HEK293 (cell line): Measurements from ENCODE around the gene TTC9B.

Source experiments
- BCL11B ChIP-seq: fragments of 450-650 bp; formaldehyde crosslinking; IDR thresholded peaks from 2 replicates; pipeline ENCODE4 v1.5.1; 2016; ENCODE audit warnings: low read depth, missing biosample characterization, missing genetic modification characterization
- HOXA7 ChIP-seq: sonication (generic); formaldehyde crosslinking; IDR thresholded peaks from 2 replicates; pipeline ENCODE4 v1.8.1; 2022; ENCODE audit warnings: missing genetic modification reagents, borderline replicate concordance
- MEIS1 ChIP-seq: sonication (generic); formaldehyde crosslinking; IDR thresholded peaks from 2 replicates; pipeline ENCODE4 v1.8.1; 2022; ENCODE audit warnings: missing genetic modification reagents, mild to moderate bottlenecking, borderline replicate concordance
- SETDB1 ChIP-seq: IDR thresholded peaks from one replicate; pipeline ENCODE4 v1.6.1; 2017; ENCODE audit warnings: mild to moderate bottlenecking, low read length, moderate library complexity, mixed read lengths; ENCODE audit not compliant: insufficient read length
- ZNF121 ChIP-seq: fragments of 450-650 bp; formaldehyde crosslinking; IDR thresholded peaks from 2 replicates; pipeline ENCODE4 v1.5.1; 2016; ENCODE audit warnings: missing biosample characterization, missing genetic modification characterization
- ZNF175 ChIP-seq: fragments of 450-650 bp; formaldehyde crosslinking; IDR thresholded peaks from 2 replicates; pipeline ENCODE4 v1.5.1; 2016; ENCODE audit warnings: missing biosample characterization, missing genetic modification characterization
- ZNF184 ChIP-seq: fragments of 450-650 bp; IDR thresholded peaks from 2 replicates; pipeline ENCODE4 v1.5.1; 2018; ENCODE audit warnings: missing biosample characterization, mild to moderate bottlenecking, missing genetic modification characterization
- ZNF2 ChIP-seq: fragments of 450-650 bp; formaldehyde crosslinking; IDR thresholded peaks from 2 replicates; pipeline ENCODE4 v1.5.1; 2016; ENCODE audit warnings: missing biosample characterization, missing genetic modification characterization
- ZNF324 ChIP-seq: fragments of 450-650 bp; formaldehyde crosslinking; IDR thresholded peaks from 2 replicates; pipeline ENCODE4 v1.5.1; 2016; ENCODE audit warnings: missing biosample characterization, missing genetic modification characterization
- ZNF747 ChIP-seq: fragments of 450-650 bp; formaldehyde crosslinking; IDR thresholded peaks from 2 replicates; pipeline ENCODE4 v1.5.1; 2016; ENCODE audit warnings: missing biosample characterization, missing genetic modification characterization
- ZNF792 ChIP-seq: fragments of 450-650 bp; formaldehyde crosslinking; IDR thresholded peaks from 2 replicates; pipeline ENCODE4 v1.5.1; 2016; ENCODE audit warnings: missing biosample characterization, missing genetic modification characterization
- TF ChIP-seq, protein P1 (sequence below): fragments of 450-650 bp; formaldehyde crosslinking; IDR thresholded peaks from 2 replicates; pipeline ENCODE4 v1.5.1; 2016; ENCODE audit warnings: missing biosample characterization, missing genetic modification characterization
- TF ChIP-seq, protein P2 (sequence below): fragments of 450-650 bp; formaldehyde crosslinking; IDR thresholded peaks from 2 replicates; pipeline ENCODE4 v1.5.1; 2016; ENCODE audit warnings: missing biosample characterization, missing genetic modification characterization

DNA sequence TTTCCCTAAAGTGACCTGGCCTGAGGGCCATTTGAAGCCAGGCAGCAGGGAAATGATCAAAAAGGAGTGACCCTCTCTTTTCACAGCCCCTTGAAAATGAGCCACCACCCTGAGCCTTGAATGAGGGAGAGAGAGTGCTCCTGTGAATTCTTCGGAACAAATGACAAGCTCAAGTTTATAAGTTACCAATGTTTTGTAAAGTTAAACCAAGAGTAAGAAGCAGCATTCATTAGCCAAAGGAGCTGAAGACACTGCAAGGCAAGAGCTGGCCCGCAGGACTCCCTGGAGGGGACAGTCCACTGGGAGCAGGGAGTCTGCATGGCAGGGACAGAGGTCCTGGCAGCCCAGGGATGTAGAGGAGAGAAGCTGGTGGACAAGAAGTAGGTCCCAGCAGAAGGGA, 25.0 kb upstream of the TTC9B start:
- no peak for TF ChIP-seq MEIS1 (CRISPR knock-in tag)
- TF ChIP-seq HOXA7 (CRISPR knock-in tag) = no peak
- TF ChIP-seq, protein P1, sequence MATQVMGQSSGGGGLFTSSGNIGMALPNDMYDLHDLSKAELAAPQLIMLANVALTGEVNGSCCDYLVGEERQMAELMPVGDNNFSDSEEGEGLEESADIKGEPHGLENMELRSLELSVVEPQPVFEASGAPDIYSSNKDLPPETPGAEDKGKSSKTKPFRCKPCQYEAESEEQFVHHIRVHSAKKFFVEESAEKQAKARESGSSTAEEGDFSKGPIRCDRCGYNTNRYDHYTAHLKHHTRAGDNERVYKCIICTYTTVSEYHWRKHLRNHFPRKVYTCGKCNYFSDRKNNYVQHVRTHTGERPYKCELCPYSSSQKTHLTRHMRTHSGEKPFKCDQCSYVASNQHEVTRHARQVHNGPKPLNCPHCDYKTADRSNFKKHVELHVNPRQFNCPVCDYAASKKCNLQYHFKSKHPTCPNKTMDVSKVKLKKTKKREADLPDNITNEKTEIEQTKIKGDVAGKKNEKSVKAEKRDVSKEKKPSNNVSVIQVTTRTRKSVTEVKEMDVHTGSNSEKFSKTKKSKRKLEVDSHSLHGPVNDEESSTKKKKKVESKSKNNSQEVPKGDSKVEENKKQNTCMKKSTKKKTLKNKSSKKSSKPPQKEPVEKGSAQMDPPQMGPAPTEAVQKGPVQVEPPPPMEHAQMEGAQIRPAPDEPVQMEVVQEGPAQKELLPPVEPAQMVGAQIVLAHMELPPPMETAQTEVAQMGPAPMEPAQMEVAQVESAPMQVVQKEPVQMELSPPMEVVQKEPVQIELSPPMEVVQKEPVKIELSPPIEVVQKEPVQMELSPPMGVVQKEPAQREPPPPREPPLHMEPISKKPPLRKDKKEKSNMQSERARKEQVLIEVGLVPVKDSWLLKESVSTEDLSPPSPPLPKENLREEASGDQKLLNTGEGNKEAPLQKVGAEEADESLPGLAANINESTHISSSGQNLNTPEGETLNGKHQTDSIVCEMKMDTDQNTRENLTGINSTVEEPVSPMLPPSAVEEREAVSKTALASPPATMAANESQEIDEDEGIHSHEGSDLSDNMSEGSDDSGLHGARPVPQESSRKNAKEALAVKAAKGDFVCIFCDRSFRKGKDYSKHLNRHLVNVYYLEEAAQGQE (tag by site-specific recombination) = no peak
- TF ChIP-seq, protein P2, sequence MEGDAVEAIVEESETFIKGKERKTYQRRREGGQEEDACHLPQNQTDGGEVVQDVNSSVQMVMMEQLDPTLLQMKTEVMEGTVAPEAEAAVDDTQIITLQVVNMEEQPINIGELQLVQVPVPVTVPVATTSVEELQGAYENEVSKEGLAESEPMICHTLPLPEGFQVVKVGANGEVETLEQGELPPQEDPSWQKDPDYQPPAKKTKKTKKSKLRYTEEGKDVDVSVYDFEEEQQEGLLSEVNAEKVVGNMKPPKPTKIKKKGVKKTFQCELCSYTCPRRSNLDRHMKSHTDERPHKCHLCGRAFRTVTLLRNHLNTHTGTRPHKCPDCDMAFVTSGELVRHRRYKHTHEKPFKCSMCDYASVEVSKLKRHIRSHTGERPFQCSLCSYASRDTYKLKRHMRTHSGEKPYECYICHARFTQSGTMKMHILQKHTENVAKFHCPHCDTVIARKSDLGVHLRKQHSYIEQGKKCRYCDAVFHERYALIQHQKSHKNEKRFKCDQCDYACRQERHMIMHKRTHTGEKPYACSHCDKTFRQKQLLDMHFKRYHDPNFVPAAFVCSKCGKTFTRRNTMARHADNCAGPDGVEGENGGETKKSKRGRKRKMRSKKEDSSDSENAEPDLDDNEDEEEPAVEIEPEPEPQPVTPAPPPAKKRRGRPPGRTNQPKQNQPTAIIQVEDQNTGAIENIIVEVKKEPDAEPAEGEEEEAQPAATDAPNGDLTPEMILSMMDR (tag by site-specific recombination) = no peak
- TF ChIP-seq ZNF175 = no peak
- no peak for TF ChIP-seq SETDB1
- no peak for TF ChIP-seq BCL11B (tag by site-specific recombination)
- no peak for TF ChIP-seq ZNF324 (tag by site-specific recombination)
- TF ChIP-seq ZNF121 (tag by site-specific recombination) = no peak
- no peak for TF ChIP-seq ZNF747 (tag by site-specific recombination)
- TF ChIP-seq ZNF184 (tag by site-specific recombination) = no peak
- TF ChIP-seq ZNF2 (tag by site-specific recombination) = no peak
- no peak for TF ChIP-seq ZNF792
